GM12878 (cell line): ENCODE measurements around the gene USP34. TPM values are rescaled to one million over a fixed set of nuclear protein-coding genes. Genes with fewer than 3 reads are reported as not detected.

Source experiments
- ATAC-seq: fragments of 200-7000 bp; cut with Tn5 transposase; 3 replicates; pipeline ENCODE4 v1.9.1; 2020; ENCODE audit warnings: mild to moderate bottlenecking, moderate library complexity
- BruUV-seq: library from RNA; stranded (reverse); fragments of 400-500 nt; replicated peaks from 2 replicates; lab custom pipeline; 2021; lab: Mats Ljungman, UMichigan
- CTCF ChIA-PET: fragments of 300-600 bp; sonication (Branson Sonifier 250); formaldehyde crosslinking; extraction: SDS; loops from one replicate; lab custom pipeline; 2021; ENCODE audit warnings: inconsistent platforms; lab: Yijun Ruan, JAX
- POLR2A ChIA-PET: fragments of 350-600 bp; formaldehyde crosslinking; extraction: SDS; loops from one replicate; lab custom pipeline; 2021; ENCODE audit warnings: inconsistent platforms; lab: Charles Lee
- RAD21 ChIA-PET: fragments of 300-600 bp; sonication (Branson Sonifier 250); formaldehyde crosslinking; loops from one replicate; lab custom pipeline; 2023; ENCODE audit warnings: antibody characterized with exemption; ENCODE audit not compliant: unreplicated experiment; lab: Charles Lee
- SMC1A ChIA-PET: fragments of 300-600 bp; sonication (Branson Sonifier 250); formaldehyde crosslinking; loops from one replicate; lab custom pipeline; 2023; ENCODE audit not compliant: unreplicated experiment, uncharacterized antibody; lab: Charles Lee
- DNase-seq: peaks from one replicate; pipeline ENCODE4 v3.0.0-alpha.2; 2011; ENCODE audit warnings: low read depth, low spot score
- FAIRE-seq: peaks from 3 replicates; lab custom pipeline; 2011; peaks lifted over from hg19 to GRCh38; lab: Jason Lieb, UNC
- H2AFZ ChIP-seq: 2 replicates; pipeline ENCODE4 v1.6.0; 2011; ENCODE audit warnings: low read depth, low read length, control low read depth; ENCODE audit not compliant: control insufficient read depth
- H3K27ac ChIP-seq: 2 replicates; pipeline ENCODE4 v1.5.1; 2011; ENCODE audit warnings: control low read depth; ENCODE audit not compliant: control insufficient read depth, insufficient read depth
- H3K27me3 ChIP-seq, 2 experiments: replicated peaks in 1 of 2; 2 replicates each; pipeline versions ENCODE4 v1.6.0 to v1.6.1; 2011; ENCODE audit warnings: low read length in 1 of 2; ENCODE audit not compliant: control insufficient read depth in 2 of 2, insufficient read depth in 2 of 2
- H3K36me3 ChIP-seq, 2 experiments: 2 replicates each; pipeline ENCODE4 v1.5.1; 2011; ENCODE audit warnings: low read length in 1 of 2; ENCODE audit not compliant: control insufficient read depth in 2 of 2, insufficient read depth in 2 of 2
- H3K4me1 ChIP-seq: 2 replicates; pipeline ENCODE4 v1.6.1; 2011; ENCODE audit warnings: mild to moderate bottlenecking, low read length, moderate library complexity, mixed read lengths; ENCODE audit not compliant: control insufficient read depth, insufficient read depth
- H3K4me2 ChIP-seq: 2 replicates; pipeline ENCODE4 v1.6.0; 2011; ENCODE audit warnings: control low read depth; ENCODE audit not compliant: control insufficient read depth, insufficient read depth
- H3K4me3 ChIP-seq: fragments of 200-600 bp; sonication (generic); 2 replicates; pipeline ENCODE4 v1.5.1; 2016
- H3K79me2 ChIP-seq: 2 replicates; pipeline ENCODE4 v1.6.0; 2011; ENCODE audit warnings: low read length; ENCODE audit not compliant: control insufficient read depth, insufficient read depth
- H3K9ac ChIP-seq: 2 replicates; pipeline ENCODE4 v1.8.0; 2011; ENCODE audit warnings: low read length, control low read depth, mixed read lengths; ENCODE audit not compliant: control insufficient read depth, insufficient read depth
- H3K9me3 ChIP-seq: replicated peaks from 3 replicates; pipeline ENCODE4 v1.5.1; 2011; ENCODE audit warnings: mild to moderate bottlenecking, low read length; ENCODE audit not compliant: control insufficient read depth, insufficient read depth
- H4K20me1 ChIP-seq: 2 replicates; pipeline ENCODE4 v1.6.0; 2011; ENCODE audit not compliant: control insufficient read depth, insufficient read depth
- ATF7 ChIP-seq: fragments of 450-650 bp; IDR thresholded peaks from 2 replicates; pipeline ENCODE4 v1.6.1; 2016; ENCODE audit warnings: low read depth, mild to moderate bottlenecking
- CBX5 ChIP-seq: sonication (generic); IDR thresholded peaks from 2 replicates; pipeline ENCODE4 v1.6.1; 2016; ENCODE audit warnings: low read depth, moderate library complexity, mild to moderate bottlenecking, inconsistent platforms
- EED ChIP-seq: sonication (generic); IDR thresholded peaks from 2 replicates; pipeline ENCODE4 v1.6.1; 2016; ENCODE audit warnings: antibody characterized with exemption, low read depth
- FOXM1 ChIP-seq: IDR thresholded peaks from 2 replicates; pipeline ENCODE4 v1.6.1; 2012; ENCODE audit warnings: low read depth, mild to moderate bottlenecking, inconsistent platforms, low read length, moderate library complexity
- RCOR1 ChIP-seq: conservative IDR thresholded peaks from 2 replicates; pipeline ENCODE4 v1.6.1; 2012; ENCODE audit warnings: low read depth, low read length, improper control_type of control experiment
- RELA ChIP-seq: fragments of 450-650 bp; IDR thresholded peaks from 2 replicates; pipeline ENCODE4 v1.8.0; 2014; ENCODE audit warnings: borderline replicate concordance; ENCODE audit not compliant: partially characterized antibody
- RUNX3 ChIP-seq: IDR thresholded peaks from 2 replicates; pipeline ENCODE4 v1.6.1; 2012; ENCODE audit warnings: low read length, inconsistent platforms
- STAT1 ChIP-seq: fragments of 450-650 bp; conservative IDR thresholded peaks from 2 replicates; pipeline ENCODE4 v1.6.1; 2014; ENCODE audit warnings: antibody characterized with exemption, mild to moderate bottlenecking
- ZBED1 ChIP-seq: IDR thresholded peaks from 2 replicates; pipeline ENCODE4 v1.6.1; 2016; ENCODE audit warnings: borderline replicate concordance
- ZNF207 ChIP-seq: fragments of 450-650 bp; IDR thresholded peaks from 2 replicates; pipeline ENCODE4 v1.6.1; 2014; ENCODE audit warnings: antibody characterized with exemption, mild to moderate bottlenecking, borderline replicate concordance
- ZZZ3 ChIP-seq: IDR thresholded peaks from 2 replicates; pipeline ENCODE4 v1.6.1; 2011; ENCODE audit warnings: low read depth; ENCODE audit not compliant: control insufficient read depth, insufficient read length
- WGBS: methylation state at CpG from one replicate; pipeline ENCODE4 v1.1.6; 2016; ENCODE audit warnings: low lambda C conversion rate; ENCODE audit not compliant: insufficient replicate concordance, insufficient coverage; ENCODE audit errors: missing lambda C conversion rate; 5-methylcytosine and 5-hydroxymethylcytosine counted together
- in situ Hi-C: fragments of 300-500 bp; cut with MboI; formaldehyde crosslinking; loops from 9 replicates; pipeline ENCODE4 v1.14.3; 2018; ENCODE audit warnings: mixed read lengths
- intact Hi-C: fragments of 100-400 bp; cut with micrococcal nuclease; formaldehyde crosslinking; loops from one replicate; pipeline ENCODE4 v1.14.2; 2022; ENCODE audit not compliant: unreplicated experiment
- polyA plus RNA-seq, 11 experiments: library from polyadenylated mRNA; depleted of rRNA in 4 of 11; unstranded in 6 of 11; stranded (reverse) in 5 of 11; fragments of >200 nt; fragmentation: Nextera tagmentation in 4 of 11; fragmentation: Illumina TruSeq in 1 of 11; extraction: Ambion mirVana in 4 of 11; extraction: Trizol in 1 of 11; gene quantifications; 1 replicate in 1 of 11; 2 replicates in 10 of 11; pipeline versions ENCODE4 v1.2.1 to v1.2.3, GENCODE V29; 2011 to 2016; ENCODE audit warnings: inconsistent platforms in 2 of 11, missing spikeins in 2 of 11, low read depth in 1 of 11
- total RNA-seq, 4 experiments: library from RNA; depleted of rRNA in 3 of 4; stranded (reverse); fragments of >200 nt in 3 of 4; fragmentation: Illumina TruSeq in 1 of 4; extraction: Trizol in 1 of 4; gene quantifications; 2 replicates each; pipeline versions ENCODE4 v1.2.1 to v1.2.3, GENCODE V29; 2013 to 2021
- TF ChIP-seq, protein P1 (sequence below): IDR thresholded peaks from 2 replicates; pipeline ENCODE4 v1.6.1; 2012; ENCODE audit warnings: low read depth, low read length, improper control_type of control experiment
- TF ChIP-seq, protein P2 (sequence below): fragments of 450-650 bp; IDR thresholded peaks from 2 replicates; pipeline ENCODE4 v1.6.1; 2017; ENCODE audit warnings: mild to moderate bottlenecking, moderate library complexity
- TF ChIP-seq, protein P3 (sequence below): IDR thresholded peaks from 2 replicates; pipeline ENCODE4 v1.6.1; 2011; ENCODE audit warnings: borderline replicate concordance, low read depth, mild to moderate bottlenecking, moderate library complexity, mixed read lengths, low read length; ENCODE audit not compliant: insufficient read depth; ENCODE audit errors: extremely low read length
- TF ChIP-seq, protein P4 (sequence below): fragments of 450-650 bp; formaldehyde crosslinking; IDR thresholded peaks from 2 replicates; pipeline ENCODE4 v1.4.0; 2020; ENCODE audit warnings: mild to moderate bottlenecking, moderate library complexity

USP34 gene
- total and polyA plus RNA-seq, 10 of the 15 experiments (the other 5 are each of a cell fraction or from before 2014, with no cell fraction given): 26.2 to 106 (median 62.1) TPM

DNA sequence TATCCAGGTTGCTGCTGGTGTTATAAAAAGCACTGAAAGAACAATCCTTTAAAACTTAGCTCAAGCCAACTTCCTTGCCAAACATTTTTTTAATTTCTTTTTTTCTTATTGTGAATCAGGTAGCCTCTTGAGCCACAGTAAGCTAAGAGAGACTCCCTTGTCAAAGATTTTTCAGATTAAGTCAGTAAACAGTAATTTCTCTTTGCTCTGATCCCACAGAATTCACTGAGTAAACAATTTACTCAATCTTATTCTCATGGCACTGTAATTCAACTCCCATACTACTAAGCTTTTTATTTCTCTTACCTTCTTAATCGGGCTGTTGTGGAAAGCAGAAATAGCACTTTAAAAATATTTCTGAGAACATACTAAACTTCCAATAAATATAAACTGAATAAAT lies 226.2 kb downstream of the USP34 start:
- RAD21 ChIA-PET: no interaction called here
- CTCF ChIA-PET: interaction anchor here (0.7 to 0.8 kb wide), 2 partner anchors 181 to 1034 kb away, joined by 3 read pairs; no protein-coding TSS in a partner anchor
- BruUV-seq: no TSS peak
- POLR2A ChIA-PET: no interaction called here
- Histone ChIP-seq H3K27ac (no peak overlapping the region), H2AFZ (no peak overlapping the region), H3K4me3 (no peak overlapping the region), H3K4me1 (no peaks in the 10 kb centered on the region), H4K20me1 (no peaks in the 10 kb centered on the region), H3K36me3 (peaks cover 2 to 15% of the 10 kb centered on the region in 2 experiments), H3K79me2 (no peaks in the 10 kb centered on the region), H3K9me3 (no peaks in the 10 kb centered on the region), H3K27me3 (no peaks in the 10 kb centered on the region), H3K4me2 (no peak overlapping the region), H3K9ac (no peak overlapping the region)
- WGBS: 95% methylated on average over 1 of the region's 1 CpG
- in situ Hi-C loops (no loop called here), intact Hi-C loops (no loop called here)
- DNase-seq (no peak), ATAC-seq (no peak), FAIRE-seq (no peak)
- SMC1A ChIA-PET: no interaction called here
- TF ChIP-seq ZBED1 (no peak), EED (no peak), ZZZ3 (no peak), RUNX3 (no peak), ZNF207 (no peak), FOXM1 (no peak), CBX5 (no peak), RELA (no peak), ATF7 (no peak), STAT1 (no peak), RCOR1 (no peak)
- TF ChIP-seq, protein P1, sequence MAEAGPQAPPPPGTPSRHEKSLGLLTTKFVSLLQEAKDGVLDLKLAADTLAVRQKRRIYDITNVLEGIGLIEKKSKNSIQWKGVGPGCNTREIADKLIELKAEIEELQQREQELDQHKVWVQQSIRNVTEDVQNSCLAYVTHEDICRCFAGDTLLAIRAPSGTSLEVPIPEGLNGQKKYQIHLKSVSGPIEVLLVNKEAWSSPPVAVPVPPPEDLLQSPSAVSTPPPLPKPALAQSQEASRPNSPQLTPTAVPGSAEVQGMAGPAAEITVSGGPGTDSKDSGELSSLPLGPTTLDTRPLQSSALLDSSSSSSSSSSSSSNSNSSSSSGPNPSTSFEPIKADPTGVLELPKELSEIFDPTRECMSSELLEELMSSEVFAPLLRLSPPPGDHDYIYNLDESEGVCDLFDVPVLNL: no peak
- TF ChIP-seq, protein P2, sequence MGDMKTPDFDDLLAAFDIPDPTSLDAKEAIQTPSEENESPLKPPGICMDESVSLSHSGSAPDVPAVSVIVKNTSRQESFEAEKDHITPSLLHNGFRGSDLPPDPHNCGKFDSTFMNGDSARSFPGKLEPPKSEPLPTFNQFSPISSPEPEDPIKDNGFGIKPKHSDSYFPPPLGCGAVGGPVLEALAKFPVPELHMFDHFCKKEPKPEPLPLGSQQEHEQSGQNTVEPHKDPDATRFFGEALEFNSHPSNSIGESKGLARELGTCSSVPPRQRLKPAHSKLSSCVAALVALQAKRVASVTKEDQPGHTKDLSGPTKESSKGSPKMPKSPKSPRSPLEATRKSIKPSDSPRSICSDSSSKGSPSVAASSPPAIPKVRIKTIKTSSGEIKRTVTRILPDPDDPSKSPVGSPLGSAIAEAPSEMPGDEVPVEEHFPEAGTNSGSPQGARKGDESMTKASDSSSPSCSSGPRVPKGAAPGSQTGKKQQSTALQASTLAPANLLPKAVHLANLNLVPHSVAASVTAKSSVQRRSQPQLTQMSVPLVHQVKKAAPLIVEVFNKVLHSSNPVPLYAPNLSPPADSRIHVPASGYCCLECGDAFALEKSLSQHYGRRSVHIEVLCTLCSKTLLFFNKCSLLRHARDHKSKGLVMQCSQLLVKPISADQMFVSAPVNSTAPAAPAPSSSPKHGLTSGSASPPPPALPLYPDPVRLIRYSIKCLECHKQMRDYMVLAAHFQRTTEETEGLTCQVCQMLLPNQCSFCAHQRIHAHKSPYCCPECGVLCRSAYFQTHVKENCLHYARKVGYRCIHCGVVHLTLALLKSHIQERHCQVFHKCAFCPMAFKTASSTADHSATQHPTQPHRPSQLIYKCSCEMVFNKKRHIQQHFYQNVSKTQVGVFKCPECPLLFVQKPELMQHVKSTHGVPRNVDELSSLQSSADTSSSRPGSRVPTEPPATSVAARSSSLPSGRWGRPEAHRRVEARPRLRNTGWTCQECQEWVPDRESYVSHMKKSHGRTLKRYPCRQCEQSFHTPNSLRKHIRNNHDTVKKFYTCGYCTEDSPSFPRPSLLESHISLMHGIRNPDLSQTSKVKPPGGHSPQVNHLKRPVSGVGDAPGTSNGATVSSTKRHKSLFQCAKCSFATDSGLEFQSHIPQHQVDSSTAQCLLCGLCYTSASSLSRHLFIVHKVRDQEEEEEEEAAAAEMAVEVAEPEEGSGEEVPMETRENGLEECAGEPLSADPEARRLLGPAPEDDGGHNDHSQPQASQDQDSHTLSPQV: no peak
- TF ChIP-seq, protein P3, sequence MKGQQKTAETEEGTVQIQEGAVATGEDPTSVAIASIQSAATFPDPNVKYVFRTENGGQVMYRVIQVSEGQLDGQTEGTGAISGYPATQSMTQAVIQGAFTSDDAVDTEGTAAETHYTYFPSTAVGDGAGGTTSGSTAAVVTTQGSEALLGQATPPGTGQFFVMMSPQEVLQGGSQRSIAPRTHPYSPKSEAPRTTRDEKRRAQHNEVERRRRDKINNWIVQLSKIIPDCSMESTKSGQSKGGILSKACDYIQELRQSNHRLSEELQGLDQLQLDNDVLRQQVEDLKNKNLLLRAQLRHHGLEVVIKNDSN: no peak
- TF ChIP-seq, protein P4, sequence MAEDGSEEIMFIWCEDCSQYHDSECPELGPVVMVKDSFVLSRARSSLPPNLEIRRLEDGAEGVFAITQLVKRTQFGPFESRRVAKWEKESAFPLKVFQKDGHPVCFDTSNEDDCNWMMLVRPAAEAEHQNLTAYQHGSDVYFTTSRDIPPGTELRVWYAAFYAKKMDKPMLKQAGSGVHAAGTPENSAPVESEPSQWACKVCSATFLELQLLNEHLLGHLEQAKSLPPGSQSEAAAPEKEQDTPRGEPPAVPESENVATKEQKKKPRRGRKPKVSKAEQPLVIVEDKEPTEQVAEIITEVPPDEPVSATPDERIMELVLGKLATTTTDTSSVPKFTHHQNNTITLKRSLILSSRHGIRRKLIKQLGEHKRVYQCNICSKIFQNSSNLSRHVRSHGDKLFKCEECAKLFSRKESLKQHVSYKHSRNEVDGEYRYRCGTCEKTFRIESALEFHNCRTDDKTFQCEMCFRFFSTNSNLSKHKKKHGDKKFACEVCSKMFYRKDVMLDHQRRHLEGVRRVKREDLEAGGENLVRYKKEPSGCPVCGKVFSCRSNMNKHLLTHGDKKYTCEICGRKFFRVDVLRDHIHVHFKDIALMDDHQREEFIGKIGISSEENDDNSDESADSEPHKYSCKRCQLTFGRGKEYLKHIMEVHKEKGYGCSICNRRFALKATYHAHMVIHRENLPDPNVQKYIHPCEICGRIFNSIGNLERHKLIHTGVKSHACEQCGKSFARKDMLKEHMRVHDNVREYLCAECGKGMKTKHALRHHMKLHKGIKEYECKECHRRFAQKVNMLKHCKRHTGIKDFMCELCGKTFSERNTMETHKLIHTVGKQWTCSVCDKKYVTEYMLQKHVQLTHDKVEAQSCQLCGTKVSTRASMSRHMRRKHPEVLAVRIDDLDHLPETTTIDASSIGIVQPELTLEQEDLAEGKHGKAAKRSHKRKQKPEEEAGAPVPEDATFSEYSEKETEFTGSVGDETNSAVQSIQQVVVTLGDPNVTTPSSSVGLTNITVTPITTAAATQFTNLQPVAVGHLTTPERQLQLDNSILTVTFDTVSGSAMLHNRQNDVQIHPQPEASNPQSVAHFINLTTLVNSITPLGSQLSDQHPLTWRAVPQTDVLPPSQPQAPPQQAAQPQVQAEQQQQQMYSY: no peak
